Anterior cingulate cortex (tissue), 58 donors: Measurements from ENCODE around the gene ALDH1L2.

Experiments used
- DNase-seq, 58 donors: peaks; one replicate each; lab custom pipeline; 2025; lab: John Stamatoyannopoulos, UW

The ALDH1L2 gene

GRCh38 chr12:105036937-105037649 is 47.2 kb downstream of the ALDH1L2 start:
- DNase-seq = no peak

GRCh38 chr12:105033851-105034250 is 50.4 kb downstream of the ALDH1L2 start:
- no peak for DNase-seq

GRCh38 chr12:105032703-105033357 is 51.4 kb downstream of the ALDH1L2 start:
- DNase-seq = no peak

- no peak for DNase-seq
These were observed 53.1 kb downstream of the ALDH1L2 start for GRCh38 chr12:105030820-105031807.

- no peak for DNase-seq
These were observed 57.8 kb downstream of the ALDH1L2 start for GRCh38 chr12:105026411-105026810.

GRCh38 chr12:105025890-105026289 is 58.4 kb downstream of the ALDH1L2 start:
- peak in 34 of 58 donors; percentile 1 to 58 (median 19) for DNase-seq

- DNase-seq = no peak
These were observed 59.3 kb downstream of the ALDH1L2 start for GRCh38 chr12:105024928-105025327.

- no peak for DNase-seq
These were observed 63.9 kb downstream of the ALDH1L2 start for GRCh38 chr12:105020241-105020962.

- no peak for DNase-seq
These were observed 65.5 kb downstream of the ALDH1L2 start for GRCh38 chr12:105018776-105019175.

GRCh38 chr12:105018012-105018411 is 66.2 kb downstream of the ALDH1L2 start:
- no peak for DNase-seq

GRCh38 chr12:105015543-105015942 is 68.7 kb downstream of the ALDH1L2 start:
- no peak for DNase-seq

- DNase-seq = no peak
These were observed 69.7 kb downstream of the ALDH1L2 start for GRCh38 chr12:105014603-105015002.

- DNase-seq = no peak
These were observed 70.4 kb downstream of the ALDH1L2 start for GRCh38 chr12:105013892-105014291.

GRCh38 chr12:105001476-105001875 is 82.8 kb downstream of the ALDH1L2 start:
- no peak for DNase-seq

GRCh38 chr12:104999347-104999685 is 84.9 kb downstream of the ALDH1L2 start:
- DNase-seq = no peak

GRCh38 chr12:104998423-104999346 is 85.6 kb downstream of the ALDH1L2 start:
- DNase-seq = no peak

- DNase-seq = no peak
These were observed 86.7 kb downstream of the ALDH1L2 start for GRCh38 chr12:104997541-104997940.

GRCh38 chr12:104994336-104994735 is 89.9 kb downstream of the ALDH1L2 start:
- DNase-seq = no peak

GRCh38 chr12:104991565-104992128 is 92.6 kb downstream of the ALDH1L2 start:
- no peak for DNase-seq
